HEK293 (cell line): ENCODE measurements around the gene MKRN2.
A peak's percentile ranks its signal among the peaks of the same experiment; 100 is the strongest.

Experiments
- CTCF ChIA-PET: fragments of 350-600 bp; formaldehyde crosslinking; extraction: SDS; loops from one replicate; lab custom pipeline; 2021; ENCODE audit warnings: antibody characterized with exemption; lab: Yijun Ruan, JAX
- POLR2A ChIA-PET: fragments of 300-600 bp; formaldehyde crosslinking; extraction: SDS; loops from one replicate; lab custom pipeline; 2020; ENCODE audit warnings: antibody characterized with exemption, inconsistent platforms; lab: Yijun Ruan, JAX
- H3K27ac ChIP-seq: fragments of 200-500 bp; sonication (Bioruptor generic); 2 replicates; pipeline ENCODE4 v1.5.1; 2014; ENCODE audit warnings: low read depth, low read length, control low read depth, inconsistent platforms; ENCODE audit errors: extremely low read depth
- H3K36me3 ChIP-seq, 2 experiments: fragments of 200-500 bp in 1 of 2; sonication (Bioruptor generic) in 1 of 2; 1 replicate in 1 of 2; 2 replicates in 1 of 2; pipeline ENCODE4 v1.5.1; 2014 to 2017; ENCODE audit warnings: inconsistent platforms in 2 of 2, low read length in 2 of 2; ENCODE audit not compliant: control insufficient read depth in 2 of 2, insufficient read depth in 1 of 2
- H3K4me1 ChIP-seq: fragments of 200-500 bp; sonication (Bioruptor generic); 2 replicates; pipeline ENCODE4 v1.5.1; 2014; ENCODE audit warnings: mild to moderate bottlenecking, low read length, inconsistent platforms; ENCODE audit not compliant: control insufficient read depth, insufficient read depth
- H3K4me3 ChIP-seq: 2 replicates; pipeline ENCODE4 v1.5.1; 2011; ENCODE audit warnings: low read depth, mild to moderate bottlenecking, control low read depth, low read length, moderate library complexity
- H3K9me3 ChIP-seq: fragments of 200-500 bp; sonication (Bioruptor generic); 2 replicates; pipeline ENCODE4 v1.5.1; 2014; ENCODE audit warnings: low read depth, low read length, inconsistent platforms; ENCODE audit not compliant: control insufficient read depth, insufficient read depth
- BCL11A ChIP-seq: fragments of 450-650 bp; formaldehyde crosslinking; IDR thresholded peaks from 2 replicates; pipeline ENCODE4 v1.5.1; 2016; ENCODE audit warnings: low read depth, missing biosample characterization, missing genetic modification characterization
- EGR2 ChIP-seq: fragments of 450-650 bp; formaldehyde crosslinking; IDR thresholded peaks from 2 replicates; pipeline ENCODE4 v1.5.1; 2016; ENCODE audit warnings: low read depth, missing biosample characterization, missing genetic modification characterization
- GLIS2 ChIP-seq: fragments of 450-650 bp; formaldehyde crosslinking; IDR thresholded peaks from 2 replicates; pipeline ENCODE4 v1.5.1; 2016; ENCODE audit warnings: missing biosample characterization, missing genetic modification characterization
- HOXC10 ChIP-seq: sonication (generic); formaldehyde crosslinking; IDR thresholded peaks from 2 replicates; pipeline ENCODE4 v1.8.1; 2023; ENCODE audit warnings: mild to moderate bottlenecking, missing genetic modification reagents
- HOXD13 ChIP-seq: sonication (generic); formaldehyde crosslinking; IDR thresholded peaks from 2 replicates; pipeline ENCODE4 v1.8.0; 2022; ENCODE audit warnings: missing genetic modification reagents, borderline replicate concordance
- ZFHX2 ChIP-seq: fragments of 450-650 bp; formaldehyde crosslinking; conservative IDR thresholded peaks from 2 replicates; pipeline ENCODE4 v1.5.1; 2016; ENCODE audit warnings: missing biosample characterization, missing genetic modification characterization
- ZFP41 ChIP-seq: fragments of 450-650 bp; formaldehyde crosslinking; IDR thresholded peaks from 2 replicates; pipeline ENCODE4 v1.5.1; 2016; ENCODE audit warnings: missing biosample characterization, missing genetic modification characterization, borderline replicate concordance
- ZNF157 ChIP-seq: fragments of 450-650 bp; formaldehyde crosslinking; IDR thresholded peaks from 2 replicates; pipeline ENCODE4 v1.5.1; 2016; ENCODE audit warnings: missing biosample characterization, missing genetic modification characterization
- ZNF16 ChIP-seq: fragments of 450-650 bp; formaldehyde crosslinking; IDR thresholded peaks from 2 replicates; pipeline ENCODE4 v1.5.1; 2016; ENCODE audit warnings: low read depth, missing biosample characterization, missing genetic modification characterization
- ZNF202 ChIP-seq: fragments of 450-650 bp; formaldehyde crosslinking; IDR thresholded peaks from 2 replicates; pipeline ENCODE4 v1.5.1; 2016; ENCODE audit warnings: missing biosample characterization, missing genetic modification characterization, borderline replicate concordance
- ZNF354C ChIP-seq: fragments of 450-650 bp; formaldehyde crosslinking; IDR thresholded peaks from 2 replicates; pipeline ENCODE4 v1.5.1; 2016; ENCODE audit warnings: missing biosample characterization, missing genetic modification characterization, low read depth, borderline replicate concordance
- ZNF362 ChIP-seq: fragments of 450-650 bp; formaldehyde crosslinking; IDR thresholded peaks from 2 replicates; pipeline ENCODE4 v1.5.1; 2016; ENCODE audit warnings: missing biosample characterization, missing genetic modification characterization
- ZNF404 ChIP-seq: fragments of 450-650 bp; formaldehyde crosslinking; IDR thresholded peaks from 2 replicates; pipeline ENCODE4 v1.5.1; 2017; ENCODE audit warnings: missing biosample characterization, missing genetic modification characterization
- ZNF555 ChIP-seq: fragments of 450-650 bp; formaldehyde crosslinking; conservative IDR thresholded peaks from 2 replicates; pipeline ENCODE4 v1.5.1; 2017; ENCODE audit warnings: missing biosample characterization, mild to moderate bottlenecking, missing genetic modification characterization, inconsistent platforms
- ZNF624 ChIP-seq: fragments of 450-650 bp; formaldehyde crosslinking; IDR thresholded peaks from 2 replicates; pipeline ENCODE4 v1.5.1; 2017; ENCODE audit warnings: missing biosample characterization, missing genetic modification characterization
- ZNF677 ChIP-seq: fragments of 450-650 bp; IDR thresholded peaks from 2 replicates; pipeline ENCODE4 v1.5.0; 2018; ENCODE audit warnings: missing biosample characterization, mild to moderate bottlenecking, missing genetic modification characterization, moderate library complexity
- ZNF768 ChIP-seq: fragments of 450-650 bp; formaldehyde crosslinking; IDR thresholded peaks from 2 replicates; pipeline ENCODE4 v1.5.1; 2018; ENCODE audit warnings: missing biosample characterization, mild to moderate bottlenecking, missing genetic modification characterization
- ZNF792 ChIP-seq: fragments of 450-650 bp; formaldehyde crosslinking; IDR thresholded peaks from 2 replicates; pipeline ENCODE4 v1.5.1; 2016; ENCODE audit warnings: missing biosample characterization, missing genetic modification characterization
- TF ChIP-seq, protein P1 (sequence below): fragments of 450-650 bp; formaldehyde crosslinking; IDR thresholded peaks from 2 replicates; pipeline ENCODE4 v1.5.1; 2016; ENCODE audit warnings: missing biosample characterization, missing genetic modification characterization

Gene MKRN2

GRCh38 chr3:12569836-12570235 lies 12.9 kb downstream of the MKRN2 start:
- ChIA-PET POLR2A (no interaction called here), CTCF (interaction anchor here (0.6 kb wide), 2 partner anchors 9 to 34 kb away, joined by 3 to 5 read pairs; no protein-coding TSS in a partner anchor)
- H3K36me3 ChIP-seq = peaks cover 39 to 59% of the 10 kb centered on the region in 2 experiments
- no peak for TF ChIP-seq GLIS2 (tag by site-specific recombination)
- peak; percentile 88 for TF ChIP-seq ZFHX2 (tag by site-specific recombination)
- TF ChIP-seq ZFP41 = no peak
- peak; percentile 91 for TF ChIP-seq EGR2 (tag by site-specific recombination)
- no peaks in the 10 kb centered on the region for H3K4me1 ChIP-seq
- no peak overlapping the region for H3K27ac ChIP-seq
- H3K4me3 ChIP-seq = no peak overlapping the region
- no peaks in the 10 kb centered on the region for H3K9me3 ChIP-seq

DNA sequence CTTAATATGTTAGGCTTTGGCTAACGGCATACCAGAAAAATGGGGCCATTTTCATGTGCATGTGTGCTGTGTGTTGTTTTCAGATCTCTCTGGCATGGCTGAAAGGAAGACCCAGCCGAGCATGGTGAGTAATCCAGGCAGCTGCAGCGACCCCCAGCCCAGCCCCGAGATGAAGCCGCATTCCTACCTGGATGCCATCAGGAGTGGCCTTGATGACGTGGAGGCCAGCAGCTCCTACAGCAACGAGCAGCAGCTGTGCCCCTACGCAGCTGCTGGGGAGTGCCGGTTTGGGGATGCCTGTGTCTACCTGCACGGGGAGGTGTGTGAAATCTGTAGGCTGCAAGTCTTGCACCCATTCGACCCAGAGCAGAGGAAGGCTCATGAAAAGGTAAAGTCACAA lies 15.1 kb downstream of the MKRN2 start:
- Histone ChIP-seq H3K9me3 (no peaks in the 10 kb centered on the region), H3K27ac (no peak overlapping the region), H3K4me3 (no peak overlapping the region), H3K4me1 (no peaks in the 10 kb centered on the region), H3K36me3 (peaks cover 44 to 80% of the 10 kb centered on the region in 2 experiments)
- ChIA-PET CTCF (no interaction called here), POLR2A (interaction anchor here (0.6 kb wide), 1 partner anchor 90 kb away, joined by 3 read pairs; no protein-coding TSS in a partner anchor)
- no peak for TF ChIP-seq ZNF555 (tag by site-specific recombination)
- TF ChIP-seq ZNF202 = no peak

DNA sequence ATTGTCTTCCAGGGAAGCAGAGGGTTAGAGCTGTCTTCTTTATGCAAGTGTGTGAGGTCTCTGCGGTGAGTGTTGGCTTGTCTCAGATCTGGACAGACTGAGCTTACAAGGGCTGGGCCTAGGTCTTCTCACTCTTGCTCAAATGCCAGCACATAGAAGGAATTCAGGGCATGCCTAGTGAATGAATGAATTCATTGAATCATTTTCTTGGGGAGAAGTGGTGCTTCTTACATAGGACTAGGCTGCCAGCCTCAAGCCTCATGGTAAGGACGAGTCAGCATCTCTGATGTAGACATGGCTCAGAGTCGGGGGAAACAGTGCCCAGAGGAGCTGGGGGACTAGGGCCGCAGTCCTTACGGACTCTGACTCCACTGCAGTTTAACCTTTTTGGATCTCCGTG lies 17.2 kb downstream of the MKRN2 start:
- TF ChIP-seq HOXC10 = no peak
- no peak for TF ChIP-seq HOXD13 (CRISPR knock-in tag)
- TF ChIP-seq, all 188 proteins: peak for 0
- no peaks in the 10 kb centered on the region for H3K9me3 ChIP-seq
- peaks cover 60 to 92% of the 10 kb centered on the region in 2 experiments for H3K36me3 ChIP-seq
- ChIA-PET POLR2A (no interaction called here), CTCF (interaction anchor here (0.5 kb wide), 1 partner anchor 238 kb away, joined by 3 read pairs; no protein-coding TSS in a partner anchor)
- H3K4me3 ChIP-seq = no peak overlapping the region
- no peak overlapping the region for H3K27ac ChIP-seq
- H3K4me1 ChIP-seq = no peaks in the 10 kb centered on the region

GRCh38 chr3:12574661-12575060 lies 17.8 kb downstream of the MKRN2 start:
- ChIA-PET POLR2A (no interaction called here), CTCF (interaction anchor here (0.6 to 1.1 kb wide), 2 partner anchors 17 to 30 kb away, joined by 3 read pairs; no protein-coding TSS in a partner anchor)
- no peak for TF ChIP-seq ZNF16 (tag by site-specific recombination)
- no peak for TF ChIP-seq ZNF157 (tag by site-specific recombination)
- no peak for TF ChIP-seq ZNF354C (tag by site-specific recombination)
- TF ChIP-seq ZNF362 = no peak
- no peak for TF ChIP-seq ZNF768 (tag by site-specific recombination)
- TF ChIP-seq BCL11A (tag by site-specific recombination) = no peak
- TF ChIP-seq ZNF624 = no peak
- Histone ChIP-seq H3K9me3 (no peaks in the 10 kb centered on the region), H3K4me1 (no peaks in the 10 kb centered on the region), H3K36me3 (peaks cover 60 to 93% of the 10 kb centered on the region in 2 experiments), H3K4me3 (no peak overlapping the region), H3K27ac (no peak overlapping the region)

GRCh38 chr3:12577379-12577778 lies 20.5 kb downstream of the MKRN2 start:
- Histone ChIP-seq H3K27ac (no peak overlapping the region), H3K36me3 (peaks cover 47 to 91% of the 10 kb centered on the region in 2 experiments), H3K9me3 (no peaks in the 10 kb centered on the region), H3K4me3 (no peak overlapping the region), H3K4me1 (no peaks in the 10 kb centered on the region)
- POLR2A ChIA-PET = no interaction called here
- CTCF ChIA-PET = no interaction called here
- no peak for TF ChIP-seq ZNF792 (tag by site-specific recombination)
- no peak for TF ChIP-seq ZNF677 (tag by site-specific recombination)
- peak; percentile 99 for TF ChIP-seq ZNF404 (tag by site-specific recombination)
- TF ChIP-seq, protein P1, sequence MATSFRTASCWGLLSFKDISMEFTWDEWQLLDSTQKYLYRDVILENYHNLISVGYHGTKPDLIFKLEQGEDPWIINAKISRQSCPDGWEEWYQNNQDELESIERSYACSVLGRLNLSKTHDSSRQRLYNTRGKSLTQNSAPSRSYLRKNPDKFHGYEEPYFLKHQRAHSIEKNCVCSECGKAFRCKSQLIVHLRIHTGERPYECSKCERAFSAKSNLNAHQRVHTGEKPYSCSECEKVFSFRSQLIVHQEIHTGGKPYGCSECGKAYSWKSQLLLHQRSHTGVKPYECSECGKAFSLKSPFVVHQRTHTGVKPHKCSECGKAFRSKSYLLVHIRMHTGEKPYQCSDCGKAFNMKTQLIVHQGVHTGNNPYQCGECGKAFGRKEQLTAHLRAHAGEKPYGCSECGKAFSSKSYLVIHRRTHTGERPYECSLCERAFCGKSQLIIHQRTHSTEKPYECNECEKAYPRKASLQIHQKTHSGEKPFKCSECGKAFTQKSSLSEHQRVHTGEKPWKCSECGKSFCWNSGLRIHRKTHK (tag by site-specific recombination) = peak; percentile 98
